Astrocyte (in vitro differentiated cells and primary cell): ENCODE results near the gene MRPL28.

ENCODE experiments used
- CTCF ChIP-seq: IDR thresholded peaks from 2 replicates; pipeline ENCODE4 v1.5.1; 2011; ENCODE audit warnings: low read depth, mild to moderate bottlenecking, inconsistent platforms, low read length, moderate library complexity; ENCODE audit not compliant: insufficient read depth
- EZH2 ChIP-seq: IDR thresholded peaks from 2 replicates; pipeline ENCODE4 v1.6.1; 2012; ENCODE audit warnings: mild to moderate bottlenecking, low read length, inconsistent platforms; ENCODE audit not compliant: insufficient read depth

- TF ChIP-seq CTCF: peak; percentile 91
- TF ChIP-seq EZH2: no peak
Observed at GRCh38 chr16:391885-392335, 21.6 kb upstream of the MRPL28 start.
